H1 (cell line): Measurements from ENCODE around the gene CD81.

Experiments used
- BACH1 ChIP-seq: IDR thresholded peaks from 2 replicates; pipeline ENCODE4 v1.6.1; 2012; ENCODE audit warnings: low read length, improper control_type of control experiment
- CTCF ChIP-seq, 3 experiments: IDR thresholded peaks; 1 replicate in 2 of 3; 2 replicates in 1 of 3; pipeline versions ENCODE4 v1.5.1 to v1.6.1; 2011; ENCODE audit warnings: low read length in 3 of 3, mild to moderate bottlenecking in 3 of 3, inconsistent platforms in 2 of 3, low read depth in 1 of 3, moderate library complexity in 1 of 3; ENCODE audit not compliant: insufficient read depth in 1 of 3; ENCODE audit errors: control extremely low read depth in 1 of 3
- EP300 ChIP-seq, 2 experiments: IDR thresholded peaks; 1 replicate in 1 of 2; 2 replicates in 1 of 2; pipeline ENCODE4 v1.6.1; 2011 to 2012; ENCODE audit warnings: low read depth in 2 of 2, low read length in 2 of 2, mild to moderate bottlenecking in 2 of 2, borderline replicate concordance in 1 of 2, inconsistent platforms in 1 of 2, moderate library complexity in 1 of 2
- EZH2 ChIP-seq: fragments of 200-600 bp; sonication (generic); IDR thresholded peaks from 2 replicates; pipeline ENCODE4 v1.7.1; 2012; ENCODE audit warnings: low read depth, mild to moderate bottlenecking, moderate library complexity, low read length, inconsistent platforms; ENCODE audit not compliant: severe bottlenecking
- GABPA ChIP-seq: IDR thresholded peaks from 2 replicates; pipeline ENCODE4 v1.6.1; 2011; ENCODE audit warnings: mild to moderate bottlenecking, low read length, moderate library complexity, borderline replicate concordance; ENCODE audit not compliant: insufficient read depth
- MAX ChIP-seq: IDR thresholded peaks from 2 replicates; pipeline ENCODE4 v1.6.1; 2012; ENCODE audit warnings: inconsistent platforms
- POLR2A ChIP-seq, 2 experiments: IDR thresholded peaks; 1 replicate in 1 of 2; 2 replicates in 1 of 2; pipeline ENCODE4 v1.6.1; 2011; ENCODE audit warnings: low read depth in 2 of 2, low read length in 2 of 2, mild to moderate bottlenecking in 2 of 2; ENCODE audit errors: control extremely low read depth in 1 of 2
- RFX5 ChIP-seq: IDR thresholded peaks from 2 replicates; pipeline ENCODE4 v1.6.1; 2011; ENCODE audit warnings: low read depth, low read length, improper control_type of control experiment, borderline replicate concordance
- SAP30 ChIP-seq: fragments of 300-600 bp; sonication (generic); IDR thresholded peaks from 2 replicates; pipeline ENCODE4 v1.7.1; 2012; ENCODE audit warnings: low read length, moderate library complexity, mild to moderate bottlenecking, inconsistent platforms; ENCODE audit not compliant: insufficient read depth, insufficient replicate concordance
- SP4 ChIP-seq: IDR thresholded peaks from 2 replicates; pipeline ENCODE4 v1.6.1; 2012; ENCODE audit warnings: low read length, inconsistent platforms
- SUZ12 ChIP-seq: fragments of 200-600 bp; sonication (generic); IDR thresholded peaks from 2 replicates; pipeline ENCODE4 v1.6.1; 2012; ENCODE audit warnings: mild to moderate bottlenecking, inconsistent platforms, low read length, moderate library complexity, mixed read lengths
- TAF1 ChIP-seq: IDR thresholded peaks from 2 replicates; pipeline ENCODE4 v1.6.1; 2011; ENCODE audit warnings: mild to moderate bottlenecking, low read depth, low read length
- YY1 ChIP-seq: IDR thresholded peaks from 2 replicates; pipeline ENCODE4 v1.6.1; 2011; ENCODE audit warnings: low read depth, mild to moderate bottlenecking, low read length

GRCh38 chr11:2432171-2432621, 55.1 kb downstream of the CD81 start:
- TF ChIP-seq POLR2A (IDR thresholded peaks at IDR 0.05; ENCODE audit: control extremely low read depth in 1 of 2, low read depth in 2 of 2, low read length in 2 of 2) (no peak), YY1 (no peak), SP4 (no peak), CTCF (IDR thresholded peaks at IDR 0.05; ENCODE audit: control extremely low read depth in 1 of 3, insufficient read depth in 1 of 3, low read depth in 1 of 3, low read length in 3 of 3) (no peak), EP300 (IDR thresholded peaks at IDR 0.05; ENCODE audit: borderline replicate concordance in 1 of 2, low read depth in 2 of 2, low read length in 2 of 2) (no peak), MAX (no peak), SAP30 (no peak), BACH1 (no peak), SUZ12 (no peak), RFX5 (no peak), GABPA (no peak), EZH2 (no peak), TAF1 (no peak)
